ENCODE measurements around the gene MED10.

DNA sequence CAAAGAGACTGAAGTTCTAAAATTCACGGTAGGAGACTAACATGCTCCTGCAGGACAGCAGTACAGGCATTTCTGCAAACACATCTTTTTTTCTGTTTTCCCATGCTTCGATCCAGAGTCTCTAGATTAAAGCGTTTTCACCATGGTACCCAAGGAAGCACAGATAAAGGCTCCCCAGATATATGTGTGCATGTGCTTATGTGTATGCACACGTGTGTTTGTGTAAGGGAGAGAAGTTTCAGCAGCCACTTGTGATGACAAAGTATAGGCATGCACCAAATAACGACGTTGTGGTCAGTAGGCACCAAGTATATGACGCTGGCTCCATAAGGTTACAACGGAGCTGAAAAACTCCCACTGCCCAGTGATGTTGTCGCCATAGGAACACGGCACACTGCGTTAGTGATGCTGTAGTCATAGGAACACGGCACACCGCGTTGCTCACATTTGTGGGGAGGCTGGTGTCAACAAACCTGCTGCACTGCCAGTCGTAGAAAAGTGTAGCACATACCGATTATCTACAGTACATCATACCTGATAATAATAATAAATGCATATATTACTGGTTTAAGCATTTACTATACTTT, 21.7 kb downstream of the MED10 start:
- no peak for TF ChIP-seq ARNTL (CRISPR knock-in tag; IDR thresholded peaks at IDR 0.05; ENCODE audit: borderline replicate concordance, low read depth)
- TF ChIP-seq, protein P1, sequence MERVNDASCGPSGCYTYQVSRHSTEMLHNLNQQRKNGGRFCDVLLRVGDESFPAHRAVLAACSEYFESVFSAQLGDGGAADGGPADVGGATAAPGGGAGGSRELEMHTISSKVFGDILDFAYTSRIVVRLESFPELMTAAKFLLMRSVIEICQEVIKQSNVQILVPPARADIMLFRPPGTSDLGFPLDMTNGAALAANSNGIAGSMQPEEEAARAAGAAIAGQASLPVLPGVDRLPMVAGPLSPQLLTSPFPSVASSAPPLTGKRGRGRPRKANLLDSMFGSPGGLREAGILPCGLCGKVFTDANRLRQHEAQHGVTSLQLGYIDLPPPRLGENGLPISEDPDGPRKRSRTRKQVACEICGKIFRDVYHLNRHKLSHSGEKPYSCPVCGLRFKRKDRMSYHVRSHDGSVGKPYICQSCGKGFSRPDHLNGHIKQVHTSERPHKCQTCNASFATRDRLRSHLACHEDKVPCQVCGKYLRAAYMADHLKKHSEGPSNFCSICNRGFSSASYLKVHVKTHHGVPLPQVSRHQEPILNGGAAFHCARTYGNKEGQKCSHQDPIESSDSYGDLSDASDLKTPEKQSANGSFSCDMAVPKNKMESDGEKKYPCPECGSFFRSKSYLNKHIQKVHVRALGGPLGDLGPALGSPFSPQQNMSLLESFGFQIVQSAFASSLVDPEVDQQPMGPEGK (CRISPR knock-in tag; IDR thresholded peaks at IDR 0.05; ENCODE audit: borderline replicate concordance) = no peak
- TF ChIP-seq GLIS3 (CRISPR knock-in tag; IDR thresholded peaks at IDR 0.05) = no peak
- no peak for TF ChIP-seq TOX (CRISPR knock-in tag; IDR thresholded peaks at IDR 0.05; ENCODE audit: borderline replicate concordance)
- TF ChIP-seq, protein P2, sequence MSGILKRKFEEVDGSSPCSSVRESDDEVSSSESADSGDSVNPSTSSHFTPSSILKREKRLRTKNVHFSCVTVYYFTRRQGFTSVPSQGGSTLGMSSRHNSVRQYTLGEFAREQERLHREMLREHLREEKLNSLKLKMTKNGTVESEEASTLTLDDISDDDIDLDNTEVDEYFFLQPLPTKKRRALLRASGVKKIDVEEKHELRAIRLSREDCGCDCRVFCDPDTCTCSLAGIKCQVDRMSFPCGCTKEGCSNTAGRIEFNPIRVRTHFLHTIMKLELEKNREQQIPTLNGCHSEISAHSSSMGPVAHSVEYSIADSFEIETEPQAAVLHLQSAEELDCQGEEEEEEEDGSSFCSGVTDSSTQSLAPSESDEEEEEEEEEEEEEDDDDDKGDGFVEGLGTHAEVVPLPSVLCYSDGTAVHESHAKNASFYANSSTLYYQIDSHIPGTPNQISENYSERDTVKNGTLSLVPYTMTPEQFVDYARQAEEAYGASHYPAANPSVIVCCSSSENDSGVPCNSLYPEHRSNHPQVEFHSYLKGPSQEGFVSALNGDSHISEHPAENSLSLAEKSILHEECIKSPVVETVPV (CRISPR knock-in tag; IDR thresholded peaks at IDR 0.05) = no peak
- TF ChIP-seq, protein P3, sequence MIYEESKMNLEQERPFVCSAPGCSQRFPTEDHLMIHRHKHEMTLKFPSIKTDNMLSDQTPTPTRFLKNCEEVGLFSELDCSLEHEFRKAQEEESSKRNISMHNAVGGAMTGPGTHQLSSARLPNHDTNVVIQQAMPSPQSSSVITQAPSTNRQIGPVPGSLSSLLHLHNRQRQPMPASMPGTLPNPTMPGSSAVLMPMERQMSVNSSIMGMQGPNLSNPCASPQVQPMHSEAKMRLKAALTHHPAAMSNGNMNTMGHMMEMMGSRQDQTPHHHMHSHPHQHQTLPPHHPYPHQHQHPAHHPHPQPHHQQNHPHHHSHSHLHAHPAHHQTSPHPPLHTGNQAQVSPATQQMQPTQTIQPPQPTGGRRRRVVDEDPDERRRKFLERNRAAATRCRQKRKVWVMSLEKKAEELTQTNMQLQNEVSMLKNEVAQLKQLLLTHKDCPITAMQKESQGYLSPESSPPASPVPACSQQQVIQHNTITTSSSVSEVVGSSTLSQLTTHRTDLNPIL (CRISPR knock-in tag; IDR thresholded peaks at IDR 0.05; ENCODE audit: low read depth) = no peak
- no peak for TF ChIP-seq PPARA (CRISPR knock-in tag; IDR thresholded peaks at IDR 0.05; ENCODE audit: borderline replicate concordance)
- TF ChIP-seq CSDC2 (CRISPR knock-in tag; IDR thresholded peaks at IDR 0.05) = no peak
- TF ChIP-seq, protein P4, sequence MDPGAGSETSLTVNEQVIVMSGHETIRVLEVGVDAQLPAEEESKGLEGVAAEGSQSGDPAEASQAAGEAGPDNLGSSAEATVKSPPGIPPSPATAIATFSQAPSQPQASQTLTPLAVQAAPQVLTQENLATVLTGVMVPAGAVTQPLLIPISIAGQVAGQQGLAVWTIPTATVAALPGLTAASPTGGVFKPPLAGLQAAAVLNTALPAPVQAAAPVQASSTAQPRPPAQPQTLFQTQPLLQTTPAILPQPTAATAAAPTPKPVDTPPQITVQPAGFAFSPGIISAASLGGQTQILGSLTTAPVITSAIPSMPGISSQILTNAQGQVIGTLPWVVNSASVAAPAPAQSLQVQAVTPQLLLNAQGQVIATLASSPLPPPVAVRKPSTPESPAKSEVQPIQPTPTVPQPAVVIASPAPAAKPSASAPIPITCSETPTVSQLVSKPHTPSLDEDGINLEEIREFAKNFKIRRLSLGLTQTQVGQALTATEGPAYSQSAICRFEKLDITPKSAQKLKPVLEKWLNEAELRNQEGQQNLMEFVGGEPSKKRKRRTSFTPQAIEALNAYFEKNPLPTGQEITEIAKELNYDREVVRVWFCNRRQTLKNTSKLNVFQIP (CRISPR knock-in tag; IDR thresholded peaks at IDR 0.05; ENCODE audit: borderline replicate concordance, low read depth) = no peak
